HG03103 (cell line): ENCODE results near the gene CHD3.

Experiments
- ATAC-seq: cut with Tn5 transposase; IDR thresholded peaks from one replicate; pipeline ENCODE4 v1.9.1; 2021; ENCODE audit warnings: low read depth; ENCODE audit not compliant: unreplicated experiment

CHD3 gene

GRCh38 chr17:7893187-7893880 lies 4.7 kb downstream of the CHD3 start:
- no peak for ATAC-seq

GRCh38 chr17:7894226-7894625 lies 5.6 kb downstream of the CHD3 start:
- no peak for ATAC-seq

GRCh38 chr17:7894866-7895265 lies 6.3 kb downstream of the CHD3 start:
- no peak for ATAC-seq

GRCh38 chr17:7897090-7897489 lies 8.5 kb downstream of the CHD3 start:
- ATAC-seq = no peak

- no peak for ATAC-seq
These were observed 9.2 kb downstream of the CHD3 start for GRCh38 chr17:7897773-7898172.

GRCh38 chr17:7903154-7904103 lies 14.8 kb downstream of the CHD3 start:
- no peak for ATAC-seq

- no peak for ATAC-seq
These were observed 20.5 kb downstream of the CHD3 start for GRCh38 chr17:7909089-7909488.

GRCh38 chr17:7910281-7910680 lies 21.7 kb downstream of the CHD3 start:
- ATAC-seq = no peak

- ATAC-seq = no peak
These were observed 22.1 kb downstream of the CHD3 start for GRCh38 chr17:7910711-7911110.

GRCh38 chr17:7911116-7911515 lies 22.5 kb downstream of the CHD3 start:
- ATAC-seq = no peak

- no peak for ATAC-seq
These were observed 24.4 kb downstream of the CHD3 start for GRCh38 chr17:7912927-7913524.

GRCh38 chr17:7915179-7915610 lies 26.6 kb downstream of the CHD3 start:
- ATAC-seq = no peak

- ATAC-seq = peak; percentile 59
These were observed 27.2 kb downstream of the CHD3 start, which contains the start of gene RNF227 for GRCh38 chr17:7915611-7916384. Gene RNF227 (minus strand): TSS chr17:7916289. CDS start chr17:7916195, 94 bp downstream.

- ATAC-seq = no peak
These were observed 27.7 kb downstream of the CHD3 start for GRCh38 chr17:7916385-7916682.

GRCh38 chr17:7916808-7917207 lies 28.2 kb downstream of the CHD3 start:
- ATAC-seq = no peak

- no peak for ATAC-seq
These were observed 33.8 kb downstream of the CHD3 start for GRCh38 chr17:7922269-7922844.

GRCh38 chr17:7922845-7923628 lies 34.4 kb downstream of the CHD3 start:
- no peak for ATAC-seq

- no peak for ATAC-seq
These were observed 39.0 kb downstream of the CHD3 start for GRCh38 chr17:7927596-7927995.

- ATAC-seq = no peak
These were observed 40.8 kb downstream of the CHD3 start, which contains the start of gene KCNAB3 for GRCh38 chr17:7929158-7930023. Gene KCNAB3 (minus strand): TSS chr17:7929856. CDS start chr17:7929435, 421 bp downstream.
